GM20000 (cell line): ENCODE results near the gene MEGF6.
A peak's percentile ranks its signal among the peaks of the same experiment; 100 is the strongest.

Source experiments
- DNase-seq: peaks from one replicate; pipeline ENCODE4 v3.0.0; 2012; ENCODE audit warnings: low spot score
- TF ChIP-seq, protein P1 (sequence below): IDR thresholded peaks from 2 replicates; pipeline ENCODE4 v1.5.1; 2012; ENCODE audit warnings: mild to moderate bottlenecking, control low read depth; ENCODE audit errors: extremely low read depth, missing control alignments

The MEGF6 gene

DNA sequence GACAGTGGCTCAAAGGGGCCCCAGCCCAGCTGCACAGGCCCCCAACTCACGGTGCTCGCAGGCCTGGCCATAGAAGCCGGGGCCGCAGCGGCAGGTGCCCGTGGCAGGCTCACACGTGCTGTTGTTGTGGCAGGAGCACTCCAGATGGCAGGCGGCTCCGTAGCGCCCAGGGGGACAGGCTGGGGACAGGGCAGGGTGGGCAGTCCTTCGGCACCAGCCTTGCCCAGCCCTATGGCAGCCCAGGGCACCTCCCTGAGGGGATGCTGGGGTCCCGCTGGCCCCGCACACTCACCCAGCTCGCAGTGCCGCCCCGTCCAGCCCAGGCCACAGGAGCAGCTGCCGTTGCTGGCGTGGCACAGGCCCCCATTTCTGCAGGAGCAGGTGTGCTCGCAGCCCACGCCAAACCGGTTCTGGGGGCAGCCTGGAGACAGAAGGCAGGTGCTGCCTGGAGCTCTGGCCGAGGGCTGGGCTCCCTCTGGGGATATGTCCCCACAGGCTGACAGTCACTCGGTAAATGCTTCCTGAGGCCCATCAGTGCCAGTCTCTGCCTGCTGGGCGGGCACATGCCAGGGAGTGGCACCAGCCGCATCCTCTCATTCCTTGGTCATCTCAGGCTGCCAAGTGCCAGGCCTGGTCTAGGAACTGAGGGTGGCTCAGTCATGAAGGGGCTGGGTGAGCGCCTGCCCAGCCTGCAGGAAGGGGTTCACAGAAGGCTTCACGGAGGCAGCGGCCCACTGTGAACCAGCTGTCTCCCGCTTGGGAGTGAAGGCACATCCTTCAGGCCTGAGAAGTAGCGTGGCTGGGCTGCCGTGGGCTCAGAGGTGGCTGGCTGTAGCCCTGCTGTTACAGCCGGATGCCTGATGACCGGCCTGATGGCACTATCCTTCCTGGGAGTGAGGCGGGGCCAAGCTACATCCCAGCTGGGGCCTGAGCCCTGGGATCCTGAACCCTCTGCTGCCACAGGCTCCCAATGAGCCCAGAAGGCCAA, 116.7 kb downstream of the MEGF6 start:
- TF ChIP-seq, protein P1, sequence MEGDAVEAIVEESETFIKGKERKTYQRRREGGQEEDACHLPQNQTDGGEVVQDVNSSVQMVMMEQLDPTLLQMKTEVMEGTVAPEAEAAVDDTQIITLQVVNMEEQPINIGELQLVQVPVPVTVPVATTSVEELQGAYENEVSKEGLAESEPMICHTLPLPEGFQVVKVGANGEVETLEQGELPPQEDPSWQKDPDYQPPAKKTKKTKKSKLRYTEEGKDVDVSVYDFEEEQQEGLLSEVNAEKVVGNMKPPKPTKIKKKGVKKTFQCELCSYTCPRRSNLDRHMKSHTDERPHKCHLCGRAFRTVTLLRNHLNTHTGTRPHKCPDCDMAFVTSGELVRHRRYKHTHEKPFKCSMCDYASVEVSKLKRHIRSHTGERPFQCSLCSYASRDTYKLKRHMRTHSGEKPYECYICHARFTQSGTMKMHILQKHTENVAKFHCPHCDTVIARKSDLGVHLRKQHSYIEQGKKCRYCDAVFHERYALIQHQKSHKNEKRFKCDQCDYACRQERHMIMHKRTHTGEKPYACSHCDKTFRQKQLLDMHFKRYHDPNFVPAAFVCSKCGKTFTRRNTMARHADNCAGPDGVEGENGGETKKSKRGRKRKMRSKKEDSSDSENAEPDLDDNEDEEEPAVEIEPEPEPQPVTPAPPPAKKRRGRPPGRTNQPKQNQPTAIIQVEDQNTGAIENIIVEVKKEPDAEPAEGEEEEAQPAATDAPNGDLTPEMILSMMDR = no peak
- DNase-seq = no peak

DNA sequence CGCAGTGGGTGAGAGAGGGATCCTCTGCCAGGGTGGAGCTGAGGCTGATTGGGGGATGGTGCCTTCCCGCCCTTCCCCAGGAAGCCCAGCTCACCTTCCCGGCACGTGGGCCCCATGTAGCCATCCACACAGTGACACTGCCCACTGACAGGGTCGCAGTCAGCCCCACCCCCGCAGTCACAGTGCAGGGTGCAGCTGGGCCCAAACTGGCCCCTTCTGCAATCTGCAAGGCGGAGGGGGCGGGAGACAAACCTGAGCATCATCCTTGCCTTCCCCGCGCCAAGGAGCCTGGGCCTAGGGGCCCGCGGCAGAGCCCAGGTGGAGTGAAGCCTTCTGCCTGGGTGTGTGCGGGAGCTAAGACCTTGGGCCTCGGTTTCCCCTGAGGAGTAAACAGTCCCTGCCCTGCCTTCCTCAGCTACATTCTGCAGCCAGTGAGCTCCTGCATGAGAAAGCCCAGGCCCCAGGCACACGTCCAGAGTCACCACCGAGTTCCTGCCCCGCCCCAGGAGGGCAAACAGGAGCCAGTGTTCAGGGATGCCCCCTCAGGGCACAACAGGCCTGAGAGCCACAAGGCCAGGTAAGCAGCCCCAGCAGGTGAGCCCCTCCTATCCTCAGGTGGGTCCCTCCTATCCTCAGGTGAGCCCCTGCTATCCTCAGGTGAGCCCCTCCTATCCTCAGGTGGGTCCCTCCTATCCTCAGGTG, 118.6 kb downstream of the MEGF6 start:
- TF ChIP-seq, protein P1 = no peak
- DNase-seq = no peak

DNA sequence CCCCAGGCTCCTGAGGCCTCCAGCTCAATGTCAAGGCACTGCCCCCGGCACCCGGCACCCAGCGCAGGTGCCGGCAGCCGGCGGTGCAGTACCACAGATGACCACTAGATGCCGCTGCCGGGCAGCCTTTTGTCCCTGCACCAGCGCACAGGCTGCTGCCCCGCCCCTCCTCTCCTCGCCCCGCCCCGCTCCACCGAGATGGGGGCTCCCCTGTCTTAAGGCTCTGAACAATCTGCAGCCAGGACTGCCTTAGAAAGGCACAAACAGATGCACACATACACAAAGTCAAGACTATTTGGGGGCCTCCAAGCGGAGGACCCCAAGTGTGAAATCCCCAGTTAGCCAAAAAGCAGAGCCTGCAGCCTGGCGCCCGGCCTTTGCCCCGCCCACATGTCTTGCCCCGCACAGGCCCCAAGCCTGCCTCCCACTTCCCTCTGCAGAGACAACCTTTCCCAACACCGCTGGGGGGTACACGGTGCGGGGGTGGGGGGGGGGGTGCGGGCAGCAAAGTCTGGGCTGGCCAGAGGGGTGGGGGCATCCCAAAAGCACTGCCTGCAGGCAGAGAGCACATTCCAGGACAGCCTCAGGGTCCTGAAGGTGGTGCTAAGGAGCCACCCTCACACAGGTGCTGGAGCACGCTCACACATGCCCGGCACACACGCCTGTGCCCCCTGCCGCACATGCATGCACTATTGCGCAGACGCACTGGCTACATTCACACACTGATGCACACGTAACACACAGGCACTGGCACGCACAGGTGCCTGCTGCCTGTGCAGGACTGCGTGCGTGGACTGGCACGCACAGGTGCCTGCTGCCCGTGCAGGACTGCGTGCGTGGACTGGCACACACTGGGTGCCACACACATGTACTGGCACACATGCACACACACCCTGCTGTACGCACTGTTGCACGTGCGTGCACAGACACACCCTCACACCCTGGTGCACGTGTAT, 119.7 kb downstream of the MEGF6 start:
- peak; percentile 93 for DNase-seq
- TF ChIP-seq, protein P1 = peak; percentile 99

DNA sequence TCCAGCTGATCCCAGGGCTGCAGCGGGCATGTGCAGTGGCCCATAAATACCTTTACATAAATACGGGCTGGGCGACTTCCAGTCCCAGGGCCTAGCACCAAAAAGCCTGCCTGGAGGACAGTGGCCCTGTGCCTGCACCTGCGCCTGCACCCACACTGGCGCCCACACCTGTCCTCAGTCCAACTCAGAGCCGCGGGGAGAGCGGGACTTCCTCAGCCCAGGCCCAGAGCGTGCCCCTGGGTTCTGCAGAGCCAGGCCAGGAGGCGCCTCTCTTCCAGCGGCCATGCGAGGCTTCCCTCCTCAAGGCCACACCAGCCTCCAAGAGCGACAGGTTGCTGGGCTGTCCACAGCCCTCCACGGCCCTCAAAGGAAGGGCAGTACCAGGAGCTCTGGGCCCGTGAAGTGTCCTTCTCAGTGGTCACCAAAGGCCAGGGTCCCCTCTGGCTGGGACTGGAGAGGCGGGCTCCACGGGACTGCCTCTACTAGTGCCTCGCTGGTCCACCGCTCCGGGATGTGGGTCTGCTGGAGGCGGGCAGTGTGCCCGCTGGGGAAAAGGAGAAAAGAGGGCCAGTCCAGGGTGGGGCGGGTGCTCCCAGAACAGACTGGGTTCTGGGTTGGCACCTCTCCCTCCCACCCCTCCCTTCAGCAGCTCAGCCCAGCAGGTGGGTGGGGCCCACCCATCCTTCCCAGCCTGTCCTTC, 121.1 kb downstream of the MEGF6 start:
- no peak for DNase-seq
- TF ChIP-seq, protein P1 = no peak

DNA sequence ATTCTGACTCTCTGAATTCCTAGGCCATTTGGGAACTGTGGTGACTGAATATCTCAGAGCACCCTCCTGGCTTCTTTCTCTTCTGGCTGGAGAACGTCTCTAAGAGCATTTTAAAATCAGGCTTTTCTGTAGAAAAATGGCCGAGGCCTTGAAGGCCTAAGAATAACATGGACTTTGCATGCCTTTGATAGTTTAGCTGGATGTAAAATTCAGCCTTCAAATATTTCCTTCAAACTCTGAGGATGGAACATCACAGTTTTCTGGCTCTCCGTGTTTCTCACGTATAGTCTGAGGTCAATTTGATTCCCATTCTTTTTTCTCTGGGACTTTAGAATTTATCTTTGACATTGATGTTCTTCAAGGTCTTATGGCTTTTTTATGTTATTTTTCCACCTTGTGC, 122.9 kb downstream of the MEGF6 start:
- DNase-seq = no peak
- TF ChIP-seq, protein P1 = no peak

DNA sequence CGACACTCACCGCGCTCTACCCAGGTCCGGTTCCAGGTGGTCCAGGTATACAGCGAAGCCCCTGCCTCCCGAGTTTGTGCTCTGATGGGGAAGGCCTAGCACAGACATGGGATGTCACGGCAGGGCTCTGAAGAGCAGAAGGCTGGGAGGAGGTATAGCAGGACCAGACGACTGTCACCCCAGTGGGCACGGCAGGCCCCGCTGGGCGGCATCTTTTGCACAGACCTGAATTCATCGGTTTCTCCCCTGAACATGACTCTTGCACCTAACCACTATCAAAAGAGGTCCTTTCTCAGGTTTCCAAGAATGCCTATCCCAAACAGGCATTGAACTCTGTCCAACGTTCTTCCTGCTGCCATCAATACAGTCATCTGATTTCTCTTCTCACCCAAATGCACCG, 126.3 kb downstream of the MEGF6 start:
- TF ChIP-seq, protein P1 = no peak
- no peak for DNase-seq
